ENCODE measurements around the gene FNBP1. TPM values are rescaled to one million over a fixed set of nuclear protein-coding genes. Genes with fewer than 3 reads are reported as not detected.
A peak's percentile ranks its signal among the peaks of the same experiment; 100 is the strongest.
"Not testable (repeated sequence)": the region's sequence is repeated elsewhere in the genome, so short reads cannot be mapped to it uniquely, and the experiment has no call there.

FNBP1 gene
- total and polyA plus RNA-seq, 9 donors, result 15.0 to 28.4 (median 18.2) TPM

DNA sequence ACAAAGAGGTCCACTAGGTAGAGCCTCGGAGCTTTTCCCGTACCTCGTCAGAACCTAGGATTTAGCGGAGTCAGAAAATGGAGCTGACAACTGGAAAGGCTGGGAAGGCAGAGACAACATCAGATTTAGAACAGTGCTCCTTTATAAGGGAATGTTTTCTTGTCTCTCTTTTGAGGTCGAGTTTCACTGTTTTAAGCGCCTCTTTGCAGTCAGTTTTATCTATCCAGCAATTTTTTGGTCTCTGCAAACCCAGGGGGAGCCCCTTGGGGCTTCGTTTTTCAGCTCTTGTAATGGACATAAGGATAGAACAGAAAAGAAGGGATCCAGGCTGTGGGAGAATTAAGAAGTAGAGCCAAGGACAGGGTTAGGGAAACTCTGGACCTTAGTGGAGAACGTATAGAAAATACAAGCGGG is 80.5 kb downstream of the FNBP1 start:
- Histone ChIP-seq H3K27ac (ENCODE audit: low read length) (peak overlapping the region; percentile 94), H3K36me3 (ENCODE audit: control insufficient read depth, insufficient read depth, low read length) (peaks cover 4% of the 10 kb centered on the region), H3K4me3 (ENCODE audit: low read length) (peak overlapping the region; percentile 31), H3K4me1 (ENCODE audit: control insufficient read depth, insufficient read depth, low read length) (peaks cover 25% of the 10 kb centered on the region), H3K27me3 (ENCODE audit: control insufficient read depth, insufficient read depth, low read length) (no peaks in the 10 kb centered on the region), H3K9me3 (replicated peaks; ENCODE audit: control insufficient read depth, low read depth, low read length) (no peaks in the 10 kb centered on the region)
- peak; percentile 53 for DNase-seq
- 31% methylated on average over 7 of the region's 9 CpGs for WGBS (ENCODE audit: insufficient coverage)

DNA sequence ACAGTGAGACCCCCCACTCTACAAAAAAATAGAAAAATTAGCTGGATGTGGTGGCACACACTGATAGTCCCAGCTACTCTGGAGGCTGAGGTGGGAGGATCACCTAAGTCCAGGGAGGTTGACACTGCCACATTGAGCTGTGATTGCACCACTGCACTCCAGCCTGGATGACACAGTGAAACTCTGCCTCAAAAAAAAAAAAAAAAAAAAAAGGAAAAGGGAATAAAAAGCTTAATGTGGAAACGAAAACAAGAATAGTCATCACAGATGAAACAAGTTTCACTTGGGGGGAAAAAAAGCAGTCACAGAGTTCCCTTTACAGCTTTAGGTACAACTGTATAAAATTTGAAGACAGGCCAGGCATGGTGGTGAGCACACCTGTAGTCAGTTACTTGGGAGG is 84.2 kb downstream of the FNBP1 start:
- H3K4me3 ChIP-seq (ENCODE audit: low read length), result no peak overlapping the region
- peaks cover 15% of the 10 kb centered on the region for H3K4me1 ChIP-seq (ENCODE audit: control insufficient read depth, insufficient read depth, low read length)
- H3K36me3 ChIP-seq (ENCODE audit: control insufficient read depth, insufficient read depth, low read length), result peaks cover 5% of the 10 kb centered on the region
- DNase-seq, result no peak
- H3K27ac ChIP-seq (ENCODE audit: low read length), result no peak overlapping the region
- no peaks in the 10 kb centered on the region for H3K9me3 ChIP-seq (replicated peaks; ENCODE audit: control insufficient read depth, low read depth, low read length)
- no peaks in the 10 kb centered on the region for H3K27me3 ChIP-seq (ENCODE audit: control insufficient read depth, insufficient read depth, low read length)
- no CpG with 5 or more reads among the region's 1 CpG for WGBS (ENCODE audit: insufficient coverage)

GRCh38 chr9:129954868-129955550 is 88.0 kb downstream of the FNBP1 start:
- Histone ChIP-seq H3K27ac (ENCODE audit: low read length) (no peak overlapping the region), H3K4me1 (ENCODE audit: control insufficient read depth, insufficient read depth, low read length) (no peaks in the 10 kb centered on the region), H3K9me3 (replicated peaks; ENCODE audit: control insufficient read depth, low read depth, low read length) (no peaks in the 10 kb centered on the region), H3K4me3 (ENCODE audit: low read length) (no peak overlapping the region), H3K27me3 (ENCODE audit: control insufficient read depth, insufficient read depth, low read length) (no peaks in the 10 kb centered on the region), H3K36me3 (ENCODE audit: control insufficient read depth, insufficient read depth, low read length) (peaks cover 10% of the 10 kb centered on the region)
- peak; percentile 60 for DNase-seq
- WGBS (ENCODE audit: insufficient coverage), result 69% methylated on average over 2 of the region's 6 CpGs

GRCh38 chr9:129953736-129954135 is 89.3 kb downstream of the FNBP1 start:
- no peak for DNase-seq
- Histone ChIP-seq H3K4me1 (ENCODE audit: control insufficient read depth, insufficient read depth, low read length) (no peaks in the 10 kb centered on the region), H3K27me3 (ENCODE audit: control insufficient read depth, insufficient read depth, low read length) (no peaks in the 10 kb centered on the region), H3K36me3 (ENCODE audit: control insufficient read depth, insufficient read depth, low read length) (peaks cover 13% of the 10 kb centered on the region), H3K4me3 (ENCODE audit: low read length) (no peak overlapping the region), H3K27ac (ENCODE audit: low read length) (no peak overlapping the region), H3K9me3 (replicated peaks; ENCODE audit: control insufficient read depth, low read depth, low read length) (no peaks in the 10 kb centered on the region)
- no CpG with 5 or more reads among the region's 1 CpG for WGBS (ENCODE audit: insufficient coverage)

DNA sequence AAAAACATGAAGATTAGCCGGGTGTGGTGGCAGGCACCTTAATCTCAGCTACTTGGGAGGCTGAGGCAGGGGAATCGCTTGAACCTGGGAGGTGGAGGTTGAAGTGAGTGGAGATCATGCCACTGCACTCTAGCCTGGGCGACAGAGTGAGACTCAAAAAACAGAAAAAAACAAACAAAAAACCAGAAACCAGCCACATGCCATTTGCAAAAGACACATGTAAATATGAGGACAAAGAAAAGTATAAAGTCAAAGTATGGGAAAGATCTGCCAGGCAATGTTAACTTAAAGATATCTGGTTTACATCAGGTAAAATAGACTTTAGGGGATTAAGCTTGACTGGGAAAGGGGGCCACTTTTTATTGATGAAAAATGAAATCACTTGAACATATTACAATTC is 90.7 kb downstream of the FNBP1 start:
- Histone ChIP-seq H3K27me3 (ENCODE audit: control insufficient read depth, insufficient read depth, low read length) (no peaks in the 10 kb centered on the region), H3K9me3 (replicated peaks; ENCODE audit: control insufficient read depth, low read depth, low read length) (no peaks in the 10 kb centered on the region), H3K36me3 (ENCODE audit: control insufficient read depth, insufficient read depth, low read length) (peaks cover 12% of the 10 kb centered on the region), H3K27ac (ENCODE audit: low read length) (no peak overlapping the region), H3K4me3 (ENCODE audit: low read length) (no peak overlapping the region), H3K4me1 (ENCODE audit: control insufficient read depth, insufficient read depth, low read length) (no peaks in the 10 kb centered on the region)
- 100% methylated on average over 1 of the region's 3 CpGs for WGBS (ENCODE audit: insufficient coverage)
- DNase-seq, result no peak

GRCh38 chr9:129949821-129950220 is 93.2 kb downstream of the FNBP1 start:
- Histone ChIP-seq H3K4me1 (ENCODE audit: control insufficient read depth, insufficient read depth, low read length) (no peaks in the 10 kb centered on the region), H3K9me3 (replicated peaks; ENCODE audit: control insufficient read depth, low read depth, low read length) (no peaks in the 10 kb centered on the region), H3K36me3 (ENCODE audit: control insufficient read depth, insufficient read depth, low read length) (peaks cover 7% of the 10 kb centered on the region), H3K4me3 (ENCODE audit: low read length) (no peak overlapping the region), H3K27ac (ENCODE audit: low read length) (no peak overlapping the region), H3K27me3 (ENCODE audit: control insufficient read depth, insufficient read depth, low read length) (no peaks in the 10 kb centered on the region)
- DNase-seq, result no peak
- WGBS (ENCODE audit: insufficient coverage), result 100% methylated on average over 1 of the region's 5 CpGs

GRCh38 chr9:129948626-129949025 is 94.4 kb downstream of the FNBP1 start:
- DNase-seq; H3K9me3 ChIP-seq (replicated peaks; ENCODE audit: control insufficient read depth, low read depth, low read length); H3K27me3 ChIP-seq (ENCODE audit: control insufficient read depth, insufficient read depth, low read length); H3K36me3 ChIP-seq (ENCODE audit: control insufficient read depth, insufficient read depth, low read length); H3K4me1 ChIP-seq (ENCODE audit: control insufficient read depth, insufficient read depth, low read length); H3K27ac ChIP-seq (ENCODE audit: low read length); H3K4me3 ChIP-seq (ENCODE audit: low read length): not testable (repeated sequence)
- 89% methylated on average over 4 of the region's 7 CpGs for WGBS (ENCODE audit: insufficient coverage)

- no CpG with 5 or more reads among the region's 6 CpGs for WGBS (ENCODE audit: insufficient coverage)
- Histone ChIP-seq H3K36me3 (ENCODE audit: control insufficient read depth, insufficient read depth, low read length) (peaks cover 4% of the 10 kb centered on the region), H3K4me3 (ENCODE audit: low read length) (no peak overlapping the region)
Observed at GRCh38 chr9:129946246-129946995, 96.6 kb downstream of the FNBP1 start.

GRCh38 chr9:129945314-129945713 is 97.7 kb downstream of the FNBP1 start:
- H3K27ac ChIP-seq (ENCODE audit: low read length), result peak overlapping the region; percentile 49
- peaks cover 13% of the 10 kb centered on the region for H3K9me3 ChIP-seq (replicated peaks; ENCODE audit: control insufficient read depth, low read depth, low read length)
- H3K4me1 ChIP-seq (ENCODE audit: control insufficient read depth, insufficient read depth, low read length), result no peaks in the 10 kb centered on the region
- no peak overlapping the region for H3K4me3 ChIP-seq (ENCODE audit: low read length)
- no peaks in the 10 kb centered on the region for H3K27me3 ChIP-seq (ENCODE audit: control insufficient read depth, insufficient read depth, low read length)
- peak; percentile 17 for DNase-seq
- 60% methylated on average over 1 of the region's 3 CpGs for WGBS (ENCODE audit: insufficient coverage)
- H3K36me3 ChIP-seq (ENCODE audit: control insufficient read depth, insufficient read depth, low read length), result peaks cover 3% of the 10 kb centered on the region

More at GRCh38 chr9:129946246-129946995, 96.6 kb downstream of the FNBP1 start:
- Histone ChIP-seq H3K9me3 (replicated peaks; ENCODE audit: control insufficient read depth, low read depth, low read length) (peaks cover 11% of the 10 kb centered on the region), H3K27ac (ENCODE audit: low read length) (no peak overlapping the region), H3K27me3 (ENCODE audit: control insufficient read depth, insufficient read depth, low read length) (no peaks in the 10 kb centered on the region), H3K4me1 (ENCODE audit: control insufficient read depth, insufficient read depth, low read length) (no peaks in the 10 kb centered on the region)
- peak; percentile 8 for DNase-seq

- 92% methylated on average over 2 of the region's 5 CpGs for WGBS (ENCODE audit: insufficient coverage)
- no peak overlapping the region for H3K27ac ChIP-seq (ENCODE audit: low read length)
Observed at GRCh38 chr9:129944506-129945116, 98.4 kb downstream of the FNBP1 start.

More at GRCh38 chr9:129944506-129945116, 98.4 kb downstream of the FNBP1 start:
- peaks cover 13% of the 10 kb centered on the region for H3K9me3 ChIP-seq (replicated peaks; ENCODE audit: control insufficient read depth, low read depth, low read length)
- no peaks in the 10 kb centered on the region for H3K27me3 ChIP-seq (ENCODE audit: control insufficient read depth, insufficient read depth, low read length)
- no peaks in the 10 kb centered on the region for H3K4me1 ChIP-seq (ENCODE audit: control insufficient read depth, insufficient read depth, low read length)
- no peak overlapping the region for H3K4me3 ChIP-seq (ENCODE audit: low read length)
- DNase-seq, result no peak
- peaks cover 3% of the 10 kb centered on the region for H3K36me3 ChIP-seq (ENCODE audit: control insufficient read depth, insufficient read depth, low read length)
